Astrocyte of the hippocampus (primary cell): Measurements from ENCODE around the gene THRA.

Experiments
- DNase-seq: peaks from one replicate; pipeline ENCODE4 v3.0.0; 2011; ENCODE audit warnings: low read depth, low spot score

The THRA gene

GRCh38 chr17:40062329-40063186 lies at the start of gene THRA:
Gene THRA (plus strand): TSS chr17:40062965. CDS start chr17:40074489, 11,524 bp downstream.
- DNase-seq = peak; percentile 86

- DNase-seq = peak; percentile 13
Observed at GRCh38 chr17:40014375-40014980, 48.3 kb upstream of the THRA start.

GRCh38 chr17:40015005-40015997 lies 47.5 kb upstream of the THRA start, which contains the start of gene CSF3:
Gene CSF3 (plus strand): TSS chr17:40015440. CDS start chr17:40015475, 35 bp downstream.
- no peak for DNase-seq

GRCh38 chr17:40015998-40016985 lies 46.5 kb upstream of the THRA start:
- no peak for DNase-seq

GRCh38 chr17:40017422-40018080 lies 45.2 kb upstream of the THRA start:
- DNase-seq = no peak

GRCh38 chr17:40018211-40019121 lies 44.3 kb upstream of the THRA start:
- DNase-seq = peak; percentile 14

GRCh38 chr17:40019140-40019991 lies 43.4 kb upstream of the THRA start:
- DNase-seq = no peak

GRCh38 chr17:40020146-40020545 lies 42.6 kb upstream of the THRA start:
- no peak for DNase-seq

- DNase-seq = peak; percentile 59
Observed at GRCh38 chr17:40021451-40021971, 41.3 kb upstream of the THRA start.

GRCh38 chr17:40022497-40022896 lies 40.3 kb upstream of the THRA start:
- DNase-seq = no peak

- no peak for DNase-seq
Observed at GRCh38 chr17:40022961-40023541, 39.7 kb upstream of the THRA start.

GRCh38 chr17:40023590-40024292 lies 39.0 kb upstream of the THRA start:
- DNase-seq = peak; percentile 56

GRCh38 chr17:40024901-40025300 lies 37.9 kb upstream of the THRA start:
- DNase-seq = no peak

- DNase-seq = no peak
Observed at GRCh38 chr17:40025559-40025958, 37.2 kb upstream of the THRA start.

GRCh38 chr17:40025991-40026815 lies 36.6 kb upstream of the THRA start:
- peak; percentile 77 for DNase-seq
